ENCODE measurements around the gene GABARAP. TPM values are rescaled to one million over a fixed set of nuclear protein-coding genes. Genes with fewer than 3 reads are reported as not detected.

The GABARAP gene
- total and polyA plus RNA-seq, 2 of the 13 experiments (the other 11 are each of a cell fraction or from before 2014, with no cell fraction given), result 161 to 310 TPM

GRCh38 chr17:7219812-7220592 is 22.2 kb downstream of the GABARAP start, which contains the start of the genes ACADVL and DLG4 (continued):
- no peak for TF ChIP-seq MYPOP (CRISPR knock-in tag; IDR thresholded peaks at IDR 0.05)
- TF ChIP-seq TFDP1 (CRISPR knock-in tag; IDR thresholded peaks at IDR 0.05; ENCODE audit: borderline replicate concordance), result peak; percentile 47; the same call in 1 of the 2 replicates
- no peak for TF ChIP-seq SIX4 (CRISPR knock-in tag; IDR thresholded peaks at IDR 0.05)
- peak; percentile 48; the same call in 1 of the 2 replicates for TF ChIP-seq ZBTB8A (CRISPR knock-in tag; IDR thresholded peaks at IDR 0.05; ENCODE audit: borderline replicate concordance, low read depth)
- TF ChIP-seq ASH2L (IDR thresholded peaks at IDR 0.05; ENCODE audit: insufficient read length, low read depth, low read length), result peak; percentile 59
- TF ChIP-seq DBP (CRISPR knock-in tag; IDR thresholded peaks at IDR 0.05; ENCODE audit: not compliant biosample characterization), result no peak
- TF ChIP-seq ZNF607 (CRISPR knock-in tag; IDR thresholded peaks at IDR 0.05; ENCODE audit: borderline replicate concordance), result peak; percentile 61; the same call in 1 of the 2 replicates
- TF ChIP-seq ZBED4 (CRISPR knock-in tag; IDR thresholded peaks at IDR 0.05; ENCODE audit: borderline replicate concordance), result peak; percentile 19; the same call in 1 of the 2 replicates
- TF ChIP-seq, protein P1, sequence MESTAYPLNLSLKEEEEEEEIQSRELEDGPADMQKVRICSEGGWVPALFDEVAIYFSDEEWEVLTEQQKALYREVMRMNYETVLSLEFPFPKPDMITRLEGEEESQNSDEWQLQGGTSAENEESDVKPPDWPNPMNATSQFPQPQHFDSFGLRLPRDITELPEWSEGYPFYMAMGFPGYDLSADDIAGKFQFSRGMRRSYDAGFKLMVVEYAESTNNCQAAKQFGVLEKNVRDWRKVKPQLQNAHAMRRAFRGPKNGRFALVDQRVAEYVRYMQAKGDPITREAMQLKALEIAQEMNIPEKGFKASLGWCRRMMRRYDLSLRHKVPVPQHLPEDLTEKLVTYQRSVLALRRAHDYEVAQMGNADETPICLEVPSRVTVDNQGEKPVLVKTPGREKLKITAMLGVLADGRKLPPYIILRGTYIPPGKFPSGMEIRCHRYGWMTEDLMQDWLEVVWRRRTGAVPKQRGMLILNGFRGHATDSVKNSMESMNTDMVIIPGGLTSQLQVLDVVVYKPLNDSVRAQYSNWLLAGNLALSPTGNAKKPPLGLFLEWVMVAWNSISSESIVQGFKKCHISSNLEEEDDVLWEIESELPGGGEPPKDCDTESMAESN (CRISPR knock-in tag; conservative IDR thresholded peaks at IDR 0.05), result peak; percentile 84
- peak; percentile 86; the same call in 1 of the 2 replicates for TF ChIP-seq ZNF547 (CRISPR knock-in tag; IDR thresholded peaks at IDR 0.05)
- TF ChIP-seq NCOR1 (IDR thresholded peaks at IDR 0.05; ENCODE audit: borderline replicate concordance, low read length), result peak; percentile 15; the same call in 1 of the 2 replicates
- TF ChIP-seq SMARCC2 (IDR thresholded peaks at IDR 0.05), result no peak
- TF ChIP-seq PLSCR1 (CRISPR knock-in tag; IDR thresholded peaks at IDR 0.05; ENCODE audit: borderline replicate concordance), result no peak
- TF ChIP-seq NAIF1 (CRISPR knock-in tag; IDR thresholded peaks at IDR 0.05; ENCODE audit: borderline replicate concordance), result peak; percentile 72; the same call in 1 of the 2 replicates
- TF ChIP-seq RBM22 (optimal IDR thresholded peaks at IDR 0.05; ENCODE audit: low read length), result peak; percentile 21
- no peak for TF ChIP-seq MED13 (CRISPR knock-in tag; IDR thresholded peaks at IDR 0.05)
- 0 out of 2 replicates have a peak, but pooled peaks have one; percentile 27 for TF ChIP-seq ZNF556 (CRISPR knock-in tag; IDR thresholded peaks at IDR 0.05; ENCODE audit: borderline replicate concordance)
